CD4-positive, alpha-beta T cell treated with Interferon gamma for 1 hour (primary cell): ENCODE results near the gene EME1.
"Not testable (repeated sequence)": the region's sequence is repeated elsewhere in the genome, so short reads cannot be mapped to it uniquely, and the experiment has no call there.

Source experiments
- DNase-seq: peaks from one replicate; pipeline ENCODE4 v3.0.0-alpha.2; 2020

Gene EME1

GRCh38 chr17:50397111-50397918 is 24.3 kb downstream of the EME1 start, which contains the start of gene LRRC59:
Gene LRRC59 (minus strand): TSS chr17:50397523. CDS start chr17:50397317, 206 bp downstream.
- peak; percentile 90 for DNase-seq

GRCh38 chr17:50397919-50398285 is 24.9 kb downstream of the EME1 start:
- DNase-seq, result no peak

- DNase-seq, result not testable (repeated sequence)
Observed at GRCh38 chr17:50398672-50399071, 25.6 kb downstream of the EME1 start.

GRCh38 chr17:50399591-50399990 is 26.6 kb downstream of the EME1 start:
- DNase-seq, result not testable (repeated sequence)

- DNase-seq, result not testable (repeated sequence)
Observed at GRCh38 chr17:50405351-50405750, 32.3 kb downstream of the EME1 start.

DNA sequence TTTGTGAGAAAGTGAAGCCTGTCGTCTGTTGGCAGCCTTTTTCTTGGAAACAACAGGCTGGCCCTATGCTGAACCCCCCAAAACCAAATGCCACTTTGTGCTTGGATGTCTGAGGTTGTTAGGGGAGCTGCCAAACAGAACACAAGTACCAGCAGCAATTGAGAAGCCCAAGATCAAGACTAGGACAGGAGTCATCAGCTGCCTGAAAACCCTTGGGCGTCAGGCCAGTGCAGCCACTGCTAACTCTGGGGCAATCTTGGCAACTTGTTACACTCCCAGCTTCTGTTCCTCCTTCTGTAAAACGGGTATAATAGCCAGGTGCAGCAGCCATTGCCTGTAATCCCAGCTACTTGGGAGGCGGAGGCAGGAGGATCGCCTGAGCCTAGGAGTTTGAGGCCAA is 33.5 kb downstream of the EME1 start:
- DNase-seq, result no peak

DNA sequence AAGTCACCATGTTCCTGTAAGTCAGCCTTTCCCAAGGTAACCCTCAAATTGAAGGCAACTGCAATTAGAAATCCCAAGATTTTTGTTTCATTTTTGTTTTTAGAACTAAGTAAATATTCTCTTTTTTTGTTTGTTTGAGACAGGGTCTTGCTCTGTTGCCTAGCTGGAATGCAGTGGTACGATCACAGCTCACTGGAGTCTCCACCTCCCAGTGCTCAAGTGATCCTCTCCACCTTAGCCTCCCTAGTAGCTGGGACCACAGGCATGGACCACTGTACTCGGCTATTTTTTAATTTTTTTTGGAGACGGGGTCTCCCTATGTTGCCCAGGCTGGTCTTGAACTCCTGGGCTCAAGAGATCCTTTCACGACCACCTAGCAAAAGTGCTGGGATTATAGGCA is 34.9 kb downstream of the EME1 start:
- DNase-seq, result no peak

DNA sequence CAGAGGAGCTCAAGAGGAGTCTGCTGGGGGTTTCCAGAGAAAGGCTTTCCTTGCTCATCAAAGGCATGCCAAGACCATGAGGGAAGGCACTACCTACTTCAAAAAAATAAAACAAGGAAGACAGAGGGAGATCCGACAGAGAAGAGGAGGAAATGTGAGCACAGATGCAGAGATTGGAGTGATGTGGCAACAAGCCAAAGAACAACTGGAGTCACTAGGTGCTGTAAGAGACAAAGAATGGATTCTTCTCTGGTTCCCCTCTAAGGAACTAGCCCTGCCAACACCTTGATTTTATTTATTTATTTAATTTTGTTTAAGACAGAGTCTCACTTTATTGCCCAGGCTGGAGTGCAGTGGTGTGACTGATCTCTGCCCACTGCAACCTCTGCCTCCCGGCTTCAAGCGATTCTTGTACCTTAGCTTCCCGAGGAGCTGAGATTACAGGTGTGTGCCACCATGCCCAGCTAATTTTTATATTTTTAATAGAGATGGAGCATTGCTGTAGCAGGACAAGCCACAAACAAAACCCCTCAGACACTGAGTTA is 39.2 kb downstream of the EME1 start:
- DNase-seq, result no peak

DNA sequence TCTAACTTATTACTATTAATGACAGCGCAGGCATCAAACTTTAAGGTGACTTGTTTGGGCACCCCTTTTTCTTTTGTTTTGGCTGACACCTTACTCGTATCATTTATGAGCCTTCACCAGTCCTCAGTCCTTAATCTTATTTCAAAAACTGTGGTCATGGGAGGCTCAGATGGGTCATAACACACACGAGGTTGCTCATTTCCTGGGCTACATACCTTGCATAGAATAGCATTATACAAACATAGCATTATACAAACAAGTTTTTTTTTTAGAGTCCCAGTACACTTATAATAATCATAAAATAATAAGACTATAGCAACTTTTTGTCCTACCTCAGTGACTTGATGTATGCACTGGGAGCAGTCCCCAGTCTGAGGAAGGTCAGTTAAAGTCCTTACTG is 41.8 kb downstream of the EME1 start:
- no peak for DNase-seq

DNA sequence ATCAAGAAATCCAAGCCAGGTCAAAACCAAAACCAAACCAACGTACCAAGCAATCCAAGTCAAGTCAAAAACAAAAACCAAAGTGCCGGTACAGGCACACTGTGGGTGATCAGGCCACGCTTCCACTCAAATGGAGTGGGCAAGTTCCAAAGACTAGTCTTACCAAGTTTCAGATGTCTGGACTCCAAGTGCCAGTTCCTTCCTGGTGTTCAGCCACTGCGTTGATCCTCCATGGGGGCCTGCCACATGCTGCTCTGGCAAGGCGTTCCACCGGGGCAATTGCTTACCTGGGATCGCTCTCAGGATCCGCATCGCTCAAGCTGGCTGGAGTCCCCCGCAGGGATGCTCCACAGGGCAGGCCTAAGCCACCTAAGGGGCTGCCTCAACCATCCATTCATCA is 46.5 kb downstream of the EME1 start:
- DNase-seq, result not testable (repeated sequence)

DNA sequence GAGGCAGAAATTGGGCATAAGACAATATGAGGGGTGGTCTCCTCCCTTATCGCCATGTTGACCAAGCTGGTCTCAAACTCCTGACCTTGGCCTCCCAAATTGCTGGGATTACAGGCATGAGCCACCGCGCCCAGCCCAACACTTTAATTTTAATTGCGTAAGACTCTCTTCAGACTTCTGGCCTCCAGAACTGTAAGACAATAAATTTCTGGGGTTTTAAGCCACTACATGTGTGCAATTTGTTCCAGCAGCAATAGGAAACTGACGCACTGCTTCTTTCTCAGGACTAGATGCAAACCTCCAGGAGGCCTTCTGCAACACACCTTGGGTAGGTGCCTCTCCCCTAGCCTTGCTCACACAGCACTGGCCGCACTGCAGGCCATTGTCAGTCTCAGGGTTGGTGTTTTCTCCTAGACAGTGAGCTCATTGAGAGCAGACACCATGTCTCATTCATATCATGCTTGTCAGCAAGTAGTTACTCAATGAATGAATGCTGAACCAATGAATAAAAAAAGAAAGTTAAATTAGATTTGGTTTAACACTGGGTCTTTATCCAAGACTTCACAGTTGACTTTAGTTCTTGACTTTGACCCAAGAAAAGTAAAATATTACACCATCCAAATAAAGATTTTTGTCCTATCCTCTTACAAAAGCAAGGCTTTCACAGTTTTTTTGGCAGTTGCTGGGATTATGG is 47.5 kb downstream of the EME1 start:
- DNase-seq, result no peak

DNA sequence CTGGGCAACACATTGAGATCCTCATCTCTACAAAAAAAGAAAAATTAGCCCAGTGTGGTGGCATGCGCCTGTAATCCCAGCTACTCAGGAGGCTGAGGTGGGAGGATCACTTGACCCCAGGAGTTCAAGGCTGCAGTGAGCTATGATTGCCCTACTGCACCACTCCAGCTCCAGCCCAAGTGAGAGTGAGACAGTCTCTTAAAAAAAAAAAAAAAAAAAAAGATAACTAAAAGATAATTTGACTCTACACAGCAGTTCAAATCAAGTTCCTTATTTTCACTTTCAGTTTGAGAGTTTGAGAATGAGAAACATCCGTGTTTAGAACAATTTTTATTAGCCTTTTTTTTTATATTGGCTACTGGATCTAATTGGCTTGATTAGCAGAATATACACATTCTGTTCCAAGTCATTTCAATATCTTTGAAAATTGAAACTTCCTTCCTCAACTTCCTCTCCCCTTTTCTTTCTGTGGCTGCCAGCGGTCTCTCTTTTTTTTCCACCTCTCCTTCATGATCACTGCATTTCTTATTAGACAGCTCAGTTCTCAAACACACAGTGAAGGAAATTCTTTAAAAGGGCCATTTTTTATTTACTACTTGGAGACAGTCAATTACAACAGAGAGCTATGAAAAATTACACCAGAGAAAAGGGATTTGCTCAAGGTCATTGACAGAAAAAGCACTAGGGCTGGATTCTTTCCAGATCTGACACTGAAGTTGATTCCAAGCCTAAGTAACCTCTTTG is 48.5 kb downstream of the EME1 start:
- no peak for DNase-seq

GRCh38 chr17:50422738-50423137 is 49.7 kb downstream of the EME1 start:
- DNase-seq, result no peak

- DNase-seq, result peak; percentile 8
Observed at GRCh38 chr17:50423553-50424159, 50.6 kb downstream of the EME1 start.

DNA sequence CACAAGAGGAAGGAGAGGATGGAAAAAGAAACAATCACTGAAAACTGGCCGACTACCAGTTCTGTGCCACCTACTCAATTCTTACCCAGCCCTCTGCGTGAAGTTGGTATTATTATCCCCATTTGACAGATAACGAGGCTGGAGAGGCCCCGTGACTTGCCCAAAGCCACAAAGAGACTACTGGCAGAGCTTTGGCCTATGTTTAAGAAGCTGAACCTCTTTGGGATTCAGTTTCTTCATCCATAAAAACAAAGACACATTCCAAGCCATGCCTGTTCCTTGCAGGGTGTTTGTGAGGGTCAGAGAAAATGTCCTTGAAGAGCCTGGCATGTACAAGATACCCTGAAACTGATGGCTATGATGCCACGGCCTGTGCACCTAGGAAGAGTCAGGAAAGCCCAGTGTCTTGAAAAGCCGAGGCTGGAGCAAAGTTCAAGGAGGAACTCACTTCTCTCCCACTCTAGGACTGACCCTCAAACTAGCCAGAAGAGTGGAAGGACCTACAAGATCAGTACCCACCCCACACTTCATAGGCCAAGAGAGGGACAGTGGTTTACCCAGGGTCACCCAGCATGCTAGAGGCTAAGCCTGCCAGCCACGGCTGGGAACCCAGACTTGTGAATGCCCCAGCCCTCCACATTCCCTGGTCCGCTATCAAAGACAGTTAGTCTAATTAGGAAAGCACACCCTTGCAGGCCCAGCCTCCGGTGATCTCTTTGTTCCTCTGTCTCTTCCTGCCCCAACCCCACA is 51.4 kb downstream of the EME1 start:
- no peak for DNase-seq

- no peak for DNase-seq
Observed at GRCh38 chr17:50424996-50425681, 52.1 kb downstream of the EME1 start.

DNA sequence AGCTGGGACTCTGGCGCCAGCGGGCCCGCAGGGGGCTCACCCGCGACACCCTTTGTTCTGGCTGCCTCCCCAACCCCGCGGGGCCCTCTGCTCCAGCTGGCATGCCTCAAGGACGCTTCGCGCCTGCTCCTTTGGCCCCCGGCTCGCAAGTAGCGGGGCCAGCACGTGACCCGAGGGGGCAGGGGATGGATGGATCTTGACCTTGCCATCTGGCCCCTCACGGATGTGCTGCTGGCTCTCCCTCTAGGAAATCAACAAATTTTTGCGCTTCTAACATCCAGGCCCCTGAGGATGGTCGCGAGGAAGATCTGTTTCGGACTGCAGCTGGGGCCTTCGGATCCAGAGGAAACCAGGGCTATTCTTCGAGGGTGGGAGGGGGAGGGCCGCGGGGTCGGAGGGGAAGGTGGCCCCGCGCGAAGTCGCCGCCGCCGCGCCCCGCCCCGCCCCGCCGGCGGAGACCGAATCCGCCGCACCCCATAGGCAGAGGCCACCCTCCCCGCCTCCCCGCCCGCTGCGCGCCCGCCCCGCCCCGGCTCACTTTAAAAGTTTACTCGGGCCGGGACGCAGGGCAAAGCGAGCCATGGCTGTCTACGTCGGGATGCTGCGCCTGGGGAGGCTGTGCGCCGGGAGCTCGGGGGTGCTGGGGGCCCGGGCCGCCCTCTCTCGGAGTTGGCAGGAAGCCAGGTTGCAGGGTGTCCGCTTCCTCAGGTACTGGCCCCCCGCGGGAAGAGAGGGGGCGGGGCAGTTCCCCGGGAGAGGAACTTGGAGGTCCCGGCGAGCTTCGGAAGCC is 52.8 kb downstream of the EME1 start, which contains the start of gene ACSF2:
Gene ACSF2, plus strand, starts transcription at position 537 of the 790 bp plus-strand sequence. Its CDS starts 44 bp downstream, at position 581.
- peak; percentile 61 for DNase-seq

DNA sequence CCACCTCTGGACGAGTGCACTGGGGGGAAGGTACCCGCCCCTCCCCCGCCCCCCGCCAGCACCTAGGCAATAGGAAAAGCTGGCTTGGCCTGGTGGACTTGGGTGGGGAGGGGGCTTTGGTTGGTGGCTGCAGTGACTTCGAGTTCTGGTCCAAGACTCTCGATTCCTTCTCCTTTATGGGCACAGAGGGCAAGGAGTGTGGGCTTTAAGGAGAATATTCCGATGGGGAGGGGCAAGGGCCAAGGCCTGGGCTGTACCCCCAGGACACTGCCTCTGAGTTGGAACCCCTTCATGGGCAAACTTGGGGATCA is 53.4 kb downstream of the EME1 start:
- DNase-seq, result no peak

DNA sequence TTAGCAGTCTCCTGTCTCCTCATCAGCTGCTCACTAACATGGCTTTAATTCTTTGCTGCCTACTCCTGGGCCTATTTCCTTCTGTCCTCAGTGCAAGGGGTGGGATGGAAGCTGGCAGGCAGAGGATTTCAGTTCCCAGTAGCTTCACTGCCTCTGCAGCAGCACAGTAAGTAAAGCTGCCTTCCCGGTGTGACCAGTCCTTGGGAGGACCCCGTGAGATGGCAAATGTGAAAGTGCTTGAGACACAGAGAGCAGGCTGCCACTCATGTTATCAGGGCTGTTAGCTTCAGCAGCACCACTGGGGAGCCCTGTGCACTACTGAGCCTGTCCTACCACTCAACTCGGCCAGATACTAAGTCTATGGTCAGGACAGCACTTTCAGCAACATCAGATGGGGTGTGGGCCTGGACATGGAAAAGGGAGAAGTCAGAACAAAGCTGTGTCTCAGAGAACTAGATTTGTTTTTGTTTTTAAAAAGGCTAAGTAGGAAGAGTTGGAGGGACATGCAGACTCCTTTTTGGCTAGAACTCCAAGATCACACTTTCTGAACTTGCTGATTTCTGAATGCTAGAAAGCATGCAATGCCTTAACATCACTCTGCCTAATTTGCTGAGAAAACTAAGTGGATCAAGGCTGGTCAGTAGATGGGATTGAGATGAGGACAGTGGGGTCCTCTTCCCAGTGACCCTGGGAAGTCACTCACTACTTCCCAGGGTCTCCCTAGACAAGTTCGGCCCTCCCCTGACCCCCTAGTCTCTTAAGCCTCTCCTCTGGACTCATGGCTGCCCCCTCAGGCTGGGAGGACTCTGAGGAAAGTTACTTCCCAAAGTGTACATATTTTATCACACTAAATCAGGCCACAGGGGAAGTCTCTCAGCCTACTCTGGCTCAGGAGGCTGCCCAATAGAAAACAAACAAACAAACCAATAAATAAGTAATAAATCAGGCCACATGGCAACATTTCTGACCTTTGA is 54.1 kb downstream of the EME1 start:
- DNase-seq, result no peak
